HCT116 (cell line): ENCODE measurements around the gene VSX2. TPM values are rescaled to one million over a fixed set of nuclear protein-coding genes. Genes with fewer than 3 reads are reported as not detected.
"Not testable (repeated sequence)": the region's sequence is repeated elsewhere in the genome, so short reads cannot be mapped to it uniquely, and the experiment has no call there.

ENCODE experiments used
- ATAC-seq: fragments of 200-7000 bp; cut with Tn5 transposase; 2 replicates; pipeline ENCODE4 v1.9.1; 2020; ENCODE audit warnings: mild to moderate bottlenecking, moderate library complexity
- BruUV-seq: library from RNA; stranded (reverse); fragments of 400-500 nt; replicated peaks from 2 replicates; lab custom pipeline; 2021; lab: Mats Ljungman, UMichigan
- CTCF ChIA-PET: fragments of 300-600 bp; sonication (Branson Sonifier 250); formaldehyde crosslinking; loops from one replicate; lab custom pipeline; 2021; ENCODE audit warnings: antibody characterized with exemption; lab: Charles Lee
- POLR2A ChIA-PET: fragments of 300-600, 350-600 bp; sonication (Branson Sonifier 250); formaldehyde crosslinking; loops from one replicate; lab custom pipeline; 2021; ENCODE audit warnings: antibody characterized with exemption; lab: Charles Lee
- RAD21 ChIA-PET, 2 experiments: fragments of 300-600 bp; sonication (Branson Sonifier 250); formaldehyde crosslinking; loops; one replicate each; lab custom pipeline; 2023; ENCODE audit warnings: low total read pairs in 2 of 2; ENCODE audit not compliant: uncharacterized antibody in 2 of 2, unreplicated experiment in 2 of 2, low non-redundant PET in 1 of 2; lab: Charles Lee
- DNase-seq: peaks from one replicate; pipeline ENCODE4 v3.0.0-alpha.2; 2010; ENCODE audit warnings: low read depth, low spot score
- H2AFZ ChIP-seq: fragments of 200-600 bp; shearing (Covaris generic), sonication (generic); 2 replicates; pipeline ENCODE4 v1.6.1; 2017; ENCODE audit warnings: low read depth, mixed run types, mixed read lengths, antibody characterized with exemption, low read length; ENCODE audit not compliant: poor library complexity, severe bottlenecking
- H3K27ac ChIP-seq: 2 replicates; pipeline ENCODE4 v1.5.1; 2012; ENCODE audit warnings: low read depth, low read length
- H3K27me3 ChIP-seq: fragments of 200-600 bp; sonication (generic); 2 replicates; pipeline ENCODE4 v1.6.1; 2016; ENCODE audit warnings: mixed run types, low read length, mixed read lengths; ENCODE audit not compliant: insufficient read depth
- H3K36me3 ChIP-seq, 2 experiments: fragments of 200-500 bp in 1 of 2; fragments of 200-600 bp in 1 of 2; sonication (Bioruptor generic) in 1 of 2; sonication (generic) in 1 of 2; 2 replicates each; pipeline versions ENCODE4 v1.5.1 to v1.6.1; 2014 to 2016; ENCODE audit warnings: low read length in 2 of 2, inconsistent platforms in 1 of 2, mixed read lengths in 1 of 2, mixed run types in 1 of 2; ENCODE audit not compliant: insufficient read depth in 2 of 2, control insufficient read depth in 1 of 2
- H3K4me1 ChIP-seq, 2 experiments: fragments of 200-600 bp in 1 of 2; sonication (generic) in 1 of 2; 2 replicates each; pipeline versions ENCODE4 v1.5.1 to v1.6.1; 2012 to 2017; ENCODE audit warnings: low read length in 2 of 2, inconsistent platforms in 1 of 2, mild to moderate bottlenecking in 1 of 2, mixed read lengths in 1 of 2, mixed run types in 1 of 2, moderate library complexity in 1 of 2; ENCODE audit not compliant: insufficient read depth in 2 of 2, control insufficient read depth in 1 of 2
- H3K4me2 ChIP-seq: fragments of 200-600 bp; sonication (generic); 2 replicates; pipeline ENCODE4 v1.6.1; 2017; ENCODE audit warnings: mixed run types, low read length, mixed read lengths
- H3K4me3 ChIP-seq, 2 experiments: fragments of 200-600 bp in 1 of 2; sonication (generic) in 1 of 2; replicated peaks in 1 of 2; 2 replicates each; pipeline ENCODE4 v1.5.1; 2011 to 2016; ENCODE audit warnings: low read length in 2 of 2, control low read depth in 1 of 2, low read depth in 1 of 2, mild to moderate bottlenecking in 1 of 2, mixed read lengths in 1 of 2, mixed run types in 1 of 2
- H3K79me2 ChIP-seq: fragments of 200-600 bp; sonication (generic); 2 replicates; pipeline ENCODE4 v1.6.1; 2017; ENCODE audit warnings: mild to moderate bottlenecking, mixed run types, low read length, moderate library complexity, mixed read lengths; ENCODE audit not compliant: insufficient read depth
- H3K9ac ChIP-seq: fragments of 200-600 bp; sonication (generic); 2 replicates; pipeline ENCODE4 v1.6.1; 2016; ENCODE audit warnings: low read length, mixed read lengths
- H3K9me2 ChIP-seq: fragments of 200-600 bp; sonication (generic), shearing (Covaris generic); 2 replicates; pipeline ENCODE4 v1.6.1; 2017; ENCODE audit warnings: mixed run types, mild to moderate bottlenecking, moderate library complexity; ENCODE audit not compliant: insufficient read depth
- H3K9me3 ChIP-seq, 2 experiments: fragments of 200-500 bp in 1 of 2; fragments of 200-600 bp in 1 of 2; sonication (Bioruptor generic) in 1 of 2; sonication (generic) in 1 of 2; 2 replicates each; pipeline ENCODE4 v1.6.1; 2014 to 2017; ENCODE audit warnings: low read length in 2 of 2, mixed read lengths in 2 of 2, inconsistent platforms in 1 of 2, low read depth in 1 of 2, mild to moderate bottlenecking in 1 of 2, mixed run types in 1 of 2, moderate library complexity in 1 of 2; ENCODE audit not compliant: control insufficient read depth in 1 of 2, insufficient read depth in 1 of 2
- H4K20me1 ChIP-seq: fragments of 200-600 bp; sonication (generic), shearing (Covaris generic); 2 replicates; pipeline ENCODE4 v1.6.1; 2017; ENCODE audit warnings: mixed run types, mild to moderate bottlenecking, moderate library complexity; ENCODE audit not compliant: insufficient read depth
- CBX3 ChIP-seq: IDR thresholded peaks from 2 replicates; pipeline ENCODE4 v1.6.1; 2012; ENCODE audit warnings: low read depth
- CEBPB ChIP-seq: IDR thresholded peaks from 2 replicates; pipeline ENCODE4 v1.6.1; 2012; ENCODE audit warnings: low read depth
- EGR1 ChIP-seq: IDR thresholded peaks from 2 replicates; pipeline ENCODE4 v1.6.1; 2012; ENCODE audit warnings: low read depth
- FOSL1 ChIP-seq: IDR thresholded peaks from 2 replicates; pipeline ENCODE4 v1.6.1; 2012; ENCODE audit warnings: low read depth
- JUND ChIP-seq: IDR thresholded peaks from 2 replicates; pipeline ENCODE4 v1.6.1; 2012
- POLR2A ChIP-seq: IDR thresholded peaks from 2 replicates; pipeline ENCODE4 v1.7.0; 2011; ENCODE audit warnings: borderline replicate concordance; ENCODE audit not compliant: insufficient read depth, insufficient read length; ENCODE audit errors: extremely low read depth
- RAD21 ChIP-seq: IDR thresholded peaks from 2 replicates; pipeline ENCODE4 v1.6.1; 2012; ENCODE audit warnings: low read depth, mild to moderate bottlenecking
- SIN3A ChIP-seq: IDR thresholded peaks from 2 replicates; pipeline ENCODE4 v1.6.1; 2012; ENCODE audit warnings: low read depth
- SP1 ChIP-seq: IDR thresholded peaks from 2 replicates; pipeline ENCODE4 v1.6.1; 2012; ENCODE audit warnings: low read depth
- YY1 ChIP-seq: IDR thresholded peaks from 2 replicates; pipeline ENCODE4 v1.6.1; 2011; ENCODE audit warnings: low read length, low read depth, moderate library complexity, mild to moderate bottlenecking; ENCODE audit not compliant: insufficient replicate concordance; ENCODE audit errors: extremely low read depth
- intact Hi-C: fragments of 100-400 bp; cut with micrococcal nuclease; formaldehyde crosslinking; loops from 2 replicates; pipeline ENCODE4 v1.10.0; 2022
- total RNA-seq: library from RNA; stranded (reverse); gene quantifications from one replicate; pipeline ENCODE4 v1.2.1, GENCODE V29; 2021; ENCODE audit not compliant: unreplicated experiment
- TF ChIP-seq, protein P1 (sequence below): IDR thresholded peaks from 2 replicates; pipeline ENCODE4 v1.6.1; 2012; ENCODE audit warnings: low read depth
- TF ChIP-seq, protein P2 (sequence below): IDR thresholded peaks from 2 replicates; pipeline ENCODE4 v1.6.1; 2011; ENCODE audit warnings: mild to moderate bottlenecking, low read length, moderate library complexity; ENCODE audit not compliant: insufficient replicate concordance; ENCODE audit errors: extremely low read depth
- TF ChIP-seq, protein P3 (sequence below): IDR thresholded peaks from 2 replicates; pipeline ENCODE4 v1.6.1; 2012

The VSX2 gene
- total RNA-seq, 1 experiment from 2014 or later, result not detected

- ATAC-seq, result peak; percentile 81
These were observed 31.3 kb downstream of the VSX2 start for GRCh38 chr14:74270382-74271177.

DNA sequence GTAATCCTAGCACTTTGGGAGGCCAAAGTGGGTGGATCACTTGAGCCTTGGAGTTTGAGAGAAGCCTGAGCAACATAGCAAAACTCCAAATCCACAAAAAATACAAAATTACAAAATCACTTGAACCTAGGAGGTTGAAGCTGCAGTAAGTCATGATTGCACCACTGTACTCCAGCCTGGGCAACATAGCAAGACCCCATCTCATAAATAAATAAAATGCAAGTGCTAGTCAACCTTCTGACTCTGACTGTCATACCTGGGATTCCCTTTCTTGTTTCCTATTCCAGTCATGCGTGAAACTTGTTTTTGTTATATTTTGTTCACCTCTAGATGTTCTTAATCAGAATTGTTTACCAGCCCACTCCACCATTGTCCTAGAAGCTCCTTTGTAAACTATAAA is 32.1 kb downstream of the VSX2 start:
- peak overlapping the region; percentile 54 for H3K4me2 ChIP-seq
- TF ChIP-seq, protein P1, sequence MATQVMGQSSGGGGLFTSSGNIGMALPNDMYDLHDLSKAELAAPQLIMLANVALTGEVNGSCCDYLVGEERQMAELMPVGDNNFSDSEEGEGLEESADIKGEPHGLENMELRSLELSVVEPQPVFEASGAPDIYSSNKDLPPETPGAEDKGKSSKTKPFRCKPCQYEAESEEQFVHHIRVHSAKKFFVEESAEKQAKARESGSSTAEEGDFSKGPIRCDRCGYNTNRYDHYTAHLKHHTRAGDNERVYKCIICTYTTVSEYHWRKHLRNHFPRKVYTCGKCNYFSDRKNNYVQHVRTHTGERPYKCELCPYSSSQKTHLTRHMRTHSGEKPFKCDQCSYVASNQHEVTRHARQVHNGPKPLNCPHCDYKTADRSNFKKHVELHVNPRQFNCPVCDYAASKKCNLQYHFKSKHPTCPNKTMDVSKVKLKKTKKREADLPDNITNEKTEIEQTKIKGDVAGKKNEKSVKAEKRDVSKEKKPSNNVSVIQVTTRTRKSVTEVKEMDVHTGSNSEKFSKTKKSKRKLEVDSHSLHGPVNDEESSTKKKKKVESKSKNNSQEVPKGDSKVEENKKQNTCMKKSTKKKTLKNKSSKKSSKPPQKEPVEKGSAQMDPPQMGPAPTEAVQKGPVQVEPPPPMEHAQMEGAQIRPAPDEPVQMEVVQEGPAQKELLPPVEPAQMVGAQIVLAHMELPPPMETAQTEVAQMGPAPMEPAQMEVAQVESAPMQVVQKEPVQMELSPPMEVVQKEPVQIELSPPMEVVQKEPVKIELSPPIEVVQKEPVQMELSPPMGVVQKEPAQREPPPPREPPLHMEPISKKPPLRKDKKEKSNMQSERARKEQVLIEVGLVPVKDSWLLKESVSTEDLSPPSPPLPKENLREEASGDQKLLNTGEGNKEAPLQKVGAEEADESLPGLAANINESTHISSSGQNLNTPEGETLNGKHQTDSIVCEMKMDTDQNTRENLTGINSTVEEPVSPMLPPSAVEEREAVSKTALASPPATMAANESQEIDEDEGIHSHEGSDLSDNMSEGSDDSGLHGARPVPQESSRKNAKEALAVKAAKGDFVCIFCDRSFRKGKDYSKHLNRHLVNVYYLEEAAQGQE, result no peak
- TF ChIP-seq JUND (no peak), POLR2A (no peak), EGR1 (no peak), YY1 (no peak)
- TF ChIP-seq, protein P2, sequence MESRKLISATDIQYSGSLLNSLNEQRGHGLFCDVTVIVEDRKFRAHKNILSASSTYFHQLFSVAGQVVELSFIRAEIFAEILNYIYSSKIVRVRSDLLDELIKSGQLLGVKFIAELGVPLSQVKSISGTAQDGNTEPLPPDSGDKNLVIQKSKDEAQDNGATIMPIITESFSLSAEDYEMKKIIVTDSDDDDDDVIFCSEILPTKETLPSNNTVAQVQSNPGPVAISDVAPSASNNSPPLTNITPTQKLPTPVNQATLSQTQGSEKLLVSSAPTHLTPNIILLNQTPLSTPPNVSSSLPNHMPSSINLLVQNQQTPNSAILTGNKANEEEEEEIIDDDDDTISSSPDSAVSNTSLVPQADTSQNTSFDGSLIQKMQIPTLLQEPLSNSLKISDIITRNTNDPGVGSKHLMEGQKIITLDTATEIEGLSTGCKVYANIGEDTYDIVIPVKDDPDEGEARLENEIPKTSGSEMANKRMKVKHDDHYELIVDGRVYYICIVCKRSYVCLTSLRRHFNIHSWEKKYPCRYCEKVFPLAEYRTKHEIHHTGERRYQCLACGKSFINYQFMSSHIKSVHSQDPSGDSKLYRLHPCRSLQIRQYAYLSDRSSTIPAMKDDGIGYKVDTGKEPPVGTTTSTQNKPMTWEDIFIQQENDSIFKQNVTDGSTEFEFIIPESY, result no peak
- H3K79me2 ChIP-seq, result no peaks in the 10 kb centered on the region
- ChIA-PET RAD21 (interaction anchor here in 1 of 2 experiments (0.5 kb wide), 1 partner anchor 15 kb away, joined by 5 read pairs; no protein-coding TSS in a partner anchor), CTCF (no interaction called here), POLR2A (interaction anchor here (2.4 kb wide), 1 partner anchor 32 kb away, joined by 7 read pairs; the partner anchor contains the start of gene ABCD4)
- no peak for DNase-seq
- no peak overlapping the region for H2AFZ ChIP-seq
- H4K20me1 ChIP-seq, result no peaks in the 10 kb centered on the region
- BruUV-seq, result no TSS peak
- intact Hi-C loops, result no loop called here
- peak overlapping the region; percentile 93; the same call in 1 of the 2 replicates for H3K27ac ChIP-seq
- H3K9me3 ChIP-seq, result no peaks in the 10 kb centered on the region
- H3K9ac ChIP-seq, result no peak overlapping the region
- no peaks in the 10 kb centered on the region for H3K36me3 ChIP-seq
- ATAC-seq, result no peak
- no peaks in the 10 kb centered on the region for H3K9me2 ChIP-seq
- H3K4me3 ChIP-seq, result no peak overlapping the region
- peaks cover 43 to 63% of the 10 kb centered on the region in 2 experiments for H3K4me1 ChIP-seq
- no peaks in the 10 kb centered on the region for H3K27me3 ChIP-seq

More at GRCh38 chr14:74270382-74271177, 31.3 kb downstream of the VSX2 start:
- CTCF ChIA-PET, result interaction anchor here (1.1 kb wide), 2 partner anchors 13 to 16 kb away, joined by 3 to 4 read pairs; no protein-coding TSS in a partner anchor
- BruUV-seq, H3K9me2 ChIP-seq, intact Hi-C loops, H4K20me1 ChIP-seq, H2AFZ ChIP-seq, H3K79me2 ChIP-seq, H3K27me3 ChIP-seq, H3K9me3 ChIP-seq, H3K36me3 ChIP-seq: not testable (repeated sequence)
- POLR2A ChIA-PET, result interaction anchor here (0.7 to 2.4 kb wide), 3 partner anchors 11 to 73 kb away, joined by 3 to 7 read pairs (median 6); partner anchors contain the start of gene ABCD4
- Histone ChIP-seq H3K4me3 (peak overlapping the region in 1 of 2 experiments; percentile 22; a peak in 2 of 4 replicates), H3K4me1 (peaks cover 36 to 55% of the 10 kb centered on the region in 2 experiments), H3K9ac (peak overlapping the region; percentile 46), H3K4me2 (peak overlapping the region; percentile 61), H3K27ac (peak overlapping the region; percentile 93)
- peak; percentile 89 for DNase-seq
- TF ChIP-seq SP1 (peak; percentile 86), FOSL1 (peak; percentile 93), JUND (peak; percentile 94), CEBPB (peak; percentile 75), RAD21 (peak; percentile 34; the same call in 1 of the 2 replicates), CBX3 (peak; percentile 85), SIN3A (peak; percentile 71; the same call in 1 of the 2 replicates)
- TF ChIP-seq, protein P3, sequence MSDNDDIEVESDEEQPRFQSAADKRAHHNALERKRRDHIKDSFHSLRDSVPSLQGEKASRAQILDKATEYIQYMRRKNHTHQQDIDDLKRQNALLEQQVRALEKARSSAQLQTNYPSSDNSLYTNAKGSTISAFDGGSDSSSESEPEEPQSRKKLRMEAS, result peak; percentile 55
- RAD21 ChIA-PET, result interaction anchor here in 1 of 2 experiments (0.5 kb wide), 1 partner anchor 14 kb away, joined by 5 read pairs; no protein-coding TSS in a partner anchor
